ENCODE results near the gene CYB5R3.

The CYB5R3 gene

GRCh38 chr22:42649246-42650099, at the start of gene CYB5R3:
Gene CYB5R3, minus strand, starts transcription at chr22:42649392. Its CDS starts 77 bp downstream, at chr22:42649315.
- peak; percentile 46 to 63 for DNase-seq (ENCODE audit: low read depth in 2 of 2)

GRCh38 chr22:42697542-42698013, 48.4 kb upstream of the CYB5R3 start:
- no peak for DNase-seq (ENCODE audit: low read depth in 2 of 2)

GRCh38 chr22:42696331-42696967, 47.3 kb upstream of the CYB5R3 start:
- DNase-seq (ENCODE audit: low read depth in 2 of 2), result no peak

- no peak for DNase-seq (ENCODE audit: low read depth in 2 of 2)
These were observed 46.1 kb upstream of the CYB5R3 start for GRCh38 chr22:42695294-42695693.

GRCh38 chr22:42693763-42694683, 44.8 kb upstream of the CYB5R3 start:
- DNase-seq (ENCODE audit: low read depth in 2 of 2), result no peak

GRCh38 chr22:42693055-42693762, 44.0 kb upstream of the CYB5R3 start:
- DNase-seq (ENCODE audit: low read depth in 2 of 2), result no peak

- no peak for DNase-seq (ENCODE audit: low read depth in 2 of 2)
These were observed 43.3 kb upstream of the CYB5R3 start for GRCh38 chr22:42692239-42693054.

GRCh38 chr22:42691440-42691839, 42.2 kb upstream of the CYB5R3 start:
- no peak for DNase-seq (ENCODE audit: low read depth in 2 of 2)

- no peak for DNase-seq (ENCODE audit: low read depth in 2 of 2)
These were observed 39.3 kb upstream of the CYB5R3 start for GRCh38 chr22:42688241-42689211.

GRCh38 chr22:42686756-42687491, 37.7 kb upstream of the CYB5R3 start:
- DNase-seq (ENCODE audit: low read depth in 2 of 2), result no peak

GRCh38 chr22:42685941-42686653, 36.9 kb upstream of the CYB5R3 start:
- no peak for DNase-seq (ENCODE audit: low read depth in 2 of 2)

GRCh38 chr22:42684462-42685195, 35.4 kb upstream of the CYB5R3 start:
- no peak for DNase-seq (ENCODE audit: low read depth in 2 of 2)

- DNase-seq (ENCODE audit: low read depth in 2 of 2), result no peak
These were observed 34.5 kb upstream of the CYB5R3 start for GRCh38 chr22:42683578-42684283.

GRCh38 chr22:42682113-42682851, 33.1 kb upstream of the CYB5R3 start:
- DNase-seq (ENCODE audit: low read depth in 2 of 2), result no peak

GRCh38 chr22:42680648-42681047, 31.5 kb upstream of the CYB5R3 start:
- no peak for DNase-seq (ENCODE audit: low read depth in 2 of 2)

GRCh38 chr22:42679691-42680090, 30.5 kb upstream of the CYB5R3 start:
- no peak for DNase-seq (ENCODE audit: low read depth in 2 of 2)
